ENCODE data around the gene LRFN2. TPM values are rescaled to one million over a fixed set of nuclear protein-coding genes. Genes with fewer than 3 reads are reported as not detected.

The LRFN2 gene
- total and polyA plus RNA-seq, 4 donors, result 0.01 to 0.06 TPM; not detected in 2

GRCh38 chr6:40409716-40410397 is 177.3 kb downstream of the LRFN2 start:
- H3K27me3 ChIP-seq (ENCODE audit: control insufficient read depth in 3 of 3, insufficient read depth in 3 of 3, low read length in 2 of 3), result peaks cover 0 to 6% (median 0%) of the 10 kb centered on the region in 3 donors
- H3K9ac ChIP-seq (ENCODE audit: insufficient read depth in 1 of 2, low read length in 2 of 2), result no peak overlapping the region
- DNase-seq (no peak), ATAC-seq (ENCODE audit: insufficient read depth, low FRiP score) (no peak)
- WGBS, 2 donors, result 64 to 65% methylated on average over 9 of the region's 9 CpGs
- H3K4me3 ChIP-seq, result no peak overlapping the region
- no peak overlapping the region for H3K27ac ChIP-seq (ENCODE audit: low read depth in 1 of 2, low read length in 1 of 2)
- H3K36me3 ChIP-seq (ENCODE audit: control insufficient read depth in 4 of 4, insufficient read depth in 4 of 4, low read length in 4 of 4), result no peaks in the 10 kb centered on the region
- peaks cover 0 to 6% (median 0%) of the 10 kb centered on the region in 5 donors for H3K4me1 ChIP-seq (ENCODE audit: control insufficient read depth in 5 of 5, insufficient read depth in 5 of 5, low read length in 5 of 5)
- TF ChIP-seq CTCF (IDR thresholded peaks at IDR 0.05; ENCODE audit: control extremely low read depth, extremely low read depth), result no peak
- H3K9me3 ChIP-seq (ENCODE audit: control insufficient read depth in 4 of 4, insufficient read depth in 3 of 4, low read length in 3 of 4), result no peaks in the 10 kb centered on the region

GRCh38 chr6:40408786-40409542 is 178.2 kb downstream of the LRFN2 start:
- WGBS, 2 donors, result 78 to 82% methylated on average over 4 of the region's 4 CpGs
- no peaks in the 10 kb centered on the region for H3K9me3 ChIP-seq (ENCODE audit: control insufficient read depth in 4 of 4, insufficient read depth in 3 of 4, low read length in 3 of 4)
- ATAC-seq (ENCODE audit: insufficient read depth, low FRiP score), result no peak
- no peak for DNase-seq
- no peak for TF ChIP-seq CTCF (IDR thresholded peaks at IDR 0.05; ENCODE audit: control extremely low read depth, extremely low read depth)
- H3K9ac ChIP-seq (ENCODE audit: insufficient read depth in 1 of 2, low read length in 2 of 2), result no peak overlapping the region
- H3K27ac ChIP-seq (ENCODE audit: low read depth in 1 of 2, low read length in 1 of 2), result no peak overlapping the region
- H3K4me3 ChIP-seq, result no peak overlapping the region
- peaks cover 0 to 6% (median 0%) of the 10 kb centered on the region in 3 donors for H3K27me3 ChIP-seq (ENCODE audit: control insufficient read depth in 3 of 3, insufficient read depth in 3 of 3, low read length in 2 of 3)
- H3K4me1 ChIP-seq (ENCODE audit: control insufficient read depth in 5 of 5, insufficient read depth in 5 of 5, low read length in 5 of 5), result peaks cover 0 to 6% (median 0%) of the 10 kb centered on the region in 5 donors
- H3K36me3 ChIP-seq (ENCODE audit: control insufficient read depth in 4 of 4, insufficient read depth in 4 of 4, low read length in 4 of 4), result no peaks in the 10 kb centered on the region

GRCh38 chr6:40407239-40407638 is 179.9 kb downstream of the LRFN2 start:
- no peaks in the 10 kb centered on the region for H3K36me3 ChIP-seq (ENCODE audit: control insufficient read depth in 4 of 4, insufficient read depth in 4 of 4, low read length in 4 of 4)
- no peak overlapping the region for H3K4me3 ChIP-seq
- no peak for TF ChIP-seq CTCF (IDR thresholded peaks at IDR 0.05; ENCODE audit: control extremely low read depth, extremely low read depth)
- no peaks in the 10 kb centered on the region for H3K4me1 ChIP-seq (ENCODE audit: control insufficient read depth in 5 of 5, insufficient read depth in 5 of 5, low read length in 5 of 5)
- no peaks in the 10 kb centered on the region for H3K9me3 ChIP-seq (ENCODE audit: control insufficient read depth in 4 of 4, insufficient read depth in 3 of 4, low read length in 3 of 4)
- peaks cover 0 to 6% (median 0%) of the 10 kb centered on the region in 3 donors for H3K27me3 ChIP-seq (ENCODE audit: control insufficient read depth in 3 of 3, insufficient read depth in 3 of 3, low read length in 2 of 3)
- no peak for ATAC-seq (ENCODE audit: insufficient read depth, low FRiP score)
- WGBS, 2 donors, result 43 to 78% methylated on average over 2 of the region's 2 CpGs
- no peak overlapping the region for H3K27ac ChIP-seq (ENCODE audit: low read depth in 1 of 2, low read length in 1 of 2)
- no peak overlapping the region for H3K9ac ChIP-seq (ENCODE audit: insufficient read depth in 1 of 2, low read length in 2 of 2)
- no peak for DNase-seq

All from lung (tissue), 12 donors.